GM18951 (cell line): ENCODE results near the gene TMEM35B.
"Not testable (repeated sequence)": the region's sequence is repeated elsewhere in the genome, so short reads cannot be mapped to it uniquely, and the experiment has no call there.

Experiments used
- POLR2A ChIP-seq: IDR thresholded peaks from 4 replicates; pipeline ENCODE4 v1.6.1; 2011; ENCODE audit warnings: mild to moderate bottlenecking; ENCODE audit not compliant: insufficient read length, insufficient read depth; ENCODE audit errors: extremely low read depth
- in situ Hi-C: fragments of 300-500 bp; cut with MboI; formaldehyde crosslinking; loops from one replicate; pipeline ENCODE4 v1.12.0; 2022; ENCODE audit warnings: low sequenced_read_pairs, mixed read lengths, inconsistent platforms; ENCODE audit not compliant: unreplicated experiment

TMEM35B gene

DNA sequence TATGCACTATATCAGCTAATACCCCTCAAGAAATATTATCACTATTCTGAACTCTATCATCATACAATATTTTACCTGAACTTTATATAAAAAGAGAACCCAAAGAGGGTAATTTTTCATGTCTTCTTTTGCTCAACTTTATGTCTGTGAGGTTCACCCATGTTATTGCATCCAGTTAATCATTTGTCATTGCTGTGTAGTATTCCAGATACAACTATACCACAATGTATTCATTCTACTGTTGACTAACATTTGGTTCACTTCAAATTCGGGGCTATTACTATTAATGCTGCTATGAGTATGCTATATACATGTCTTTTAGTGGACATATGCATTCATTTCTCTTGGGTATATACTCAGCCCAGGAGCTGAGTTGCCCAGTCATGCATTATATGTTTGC, 34.7 kb downstream of the TMEM35B start:
- TF ChIP-seq POLR2A = no peak
- in situ Hi-C loops = no loop called here

DNA sequence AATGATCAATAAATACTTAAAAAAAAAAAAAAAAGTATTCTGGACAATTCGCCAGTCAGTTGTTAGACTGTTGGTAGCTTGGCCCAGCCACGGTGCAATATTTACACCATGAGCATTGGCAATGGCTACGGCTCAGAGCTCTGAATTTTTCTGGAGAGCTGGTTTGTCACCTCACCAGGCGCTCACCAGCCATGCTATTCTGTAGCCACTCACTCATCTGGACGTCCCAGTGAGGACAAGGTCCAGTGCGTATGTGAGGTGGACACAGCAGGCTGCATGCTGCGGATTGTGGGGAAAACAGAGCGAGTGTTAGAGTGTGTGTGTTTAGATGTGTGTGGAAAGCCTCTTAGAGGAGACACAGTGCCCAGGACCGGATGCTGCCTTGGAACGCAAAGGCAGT, 36.4 kb downstream of the TMEM35B start:
- in situ Hi-C loops = not testable (repeated sequence)

DNA sequence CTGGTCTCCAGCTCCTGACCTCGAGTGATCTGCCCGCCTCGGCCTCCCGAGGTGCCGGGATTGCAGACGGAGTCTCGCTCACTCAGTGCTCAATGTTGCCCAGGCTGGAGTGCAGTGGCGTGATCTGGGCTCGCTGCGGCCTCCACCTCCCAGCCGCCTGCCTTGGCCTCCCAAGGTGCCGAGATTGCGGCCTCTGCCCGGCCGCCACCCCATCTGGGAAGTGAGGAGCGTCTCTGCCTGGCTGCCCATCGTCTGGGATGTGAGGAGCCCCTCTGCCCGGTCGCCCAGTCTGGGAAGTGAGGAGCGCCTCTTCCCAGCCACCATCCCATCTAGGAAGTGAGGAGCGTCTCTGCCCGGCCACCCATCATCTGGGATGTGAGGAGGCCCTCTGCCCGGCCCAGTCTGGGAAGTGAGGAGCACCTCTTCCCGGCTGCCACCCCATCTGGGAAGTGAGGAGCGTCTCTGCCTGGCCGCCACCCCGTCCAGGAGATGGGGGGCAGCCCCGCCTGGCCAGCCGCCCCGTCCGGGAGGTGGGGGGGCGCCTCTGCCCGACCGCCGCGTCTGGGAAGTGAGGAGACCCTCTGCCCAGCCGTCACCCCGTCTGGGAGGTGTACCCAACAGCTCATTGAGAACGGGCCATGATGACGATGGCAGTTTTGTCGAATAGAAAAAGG, 37.4 kb downstream of the TMEM35B start:
- in situ Hi-C loops = not testable (repeated sequence)

GRCh38 chr1:34946211-34946610, 38.9 kb downstream of the TMEM35B start:
- TF ChIP-seq POLR2A = no peak
- in situ Hi-C loops = no loop called here

GRCh38 chr1:34941798-34942197, 43.3 kb downstream of the TMEM35B start:
- in situ Hi-C loops = not testable (repeated sequence)
